Memory B cell (primary cell): ENCODE results near the gene JPH2.

Experiments used
- ATAC-seq: fragments of 150-1000 bp; cut with Tn5 transposase; 2 replicates; pipeline ENCODE4 v1.10.0; 2021; ENCODE audit warnings: low read depth, mild to moderate bottlenecking, moderate library complexity
- DNase-seq, 2 donors: peaks; one replicate each; pipeline ENCODE4 v3.0.0; 2022; ENCODE audit warnings: low spot score in 2 of 2
- H3K27ac Mint-ChIP-seq: one replicate; pipeline ENCODE4 v1.8.0; 2022; ENCODE audit warnings: mild to moderate bottlenecking, moderate library complexity, mixed read lengths
- H3K27me3 Mint-ChIP-seq: one replicate; pipeline ENCODE4 v1.8.0; 2022; ENCODE audit warnings: mixed read lengths
- H3K36me3 Mint-ChIP-seq: one replicate; pipeline ENCODE4 v1.8.0; 2022; ENCODE audit warnings: mild to moderate bottlenecking, mixed read lengths
- H3K4me1 Mint-ChIP-seq: one replicate; pipeline ENCODE4 v1.8.0; 2022; ENCODE audit warnings: mixed read lengths
- H3K4me3 Mint-ChIP-seq: one replicate; pipeline ENCODE4 v1.8.0; 2022; ENCODE audit warnings: mild to moderate bottlenecking, moderate library complexity, mixed read lengths
- H3K9me3 Mint-ChIP-seq: one replicate; pipeline ENCODE4 v1.8.0; 2022; ENCODE audit warnings: mixed read lengths

JPH2 gene

GRCh38 chr20:44219791-44220190 is 32.8 kb upstream of the JPH2 start:
- Mint-ChIP-seq H3K4me3 (no peak overlapping the region), H3K27ac (no peak overlapping the region), H3K4me1 (peaks cover 23% of the 10 kb centered on the region), H3K36me3 (peaks cover 11% of the 10 kb centered on the region), H3K27me3 (no peaks in the 10 kb centered on the region), H3K9me3 (no peaks in the 10 kb centered on the region)
- DNase-seq (no peak), ATAC-seq (no peak)

GRCh38 chr20:44219170-44219730 is 32.3 kb upstream of the JPH2 start:
- Mint-ChIP-seq H3K27me3 (no peaks in the 10 kb centered on the region), H3K4me3 (no peak overlapping the region), H3K27ac (no peak overlapping the region), H3K9me3 (no peaks in the 10 kb centered on the region), H3K36me3 (peaks cover 11% of the 10 kb centered on the region), H3K4me1 (peaks cover 23% of the 10 kb centered on the region)
- ATAC-seq, result no peak
- DNase-seq, result no peak

- Mint-ChIP-seq H3K36me3 (peaks cover 11% of the 10 kb centered on the region), H3K27me3 (no peaks in the 10 kb centered on the region), H3K4me1 (peaks cover 25% of the 10 kb centered on the region), H3K27ac (no peak overlapping the region), H3K4me3 (no peak overlapping the region), H3K9me3 (no peaks in the 10 kb centered on the region)
- ATAC-seq (no peak), DNase-seq (no peak)
Measured at GRCh38 chr20:44218446-44218845, 31.5 kb upstream of the JPH2 start.

GRCh38 chr20:44217342-44218092 is 30.5 kb upstream of the JPH2 start:
- H3K27me3 Mint-ChIP-seq, result no peaks in the 10 kb centered on the region
- no peak overlapping the region for H3K27ac Mint-ChIP-seq
- peaks cover 11% of the 10 kb centered on the region for H3K36me3 Mint-ChIP-seq
- no peak overlapping the region for H3K4me3 Mint-ChIP-seq
- DNase-seq (peak; percentile 42 to 58), ATAC-seq (peak; percentile 60)
- no peaks in the 10 kb centered on the region for H3K9me3 Mint-ChIP-seq
- peaks cover 25% of the 10 kb centered on the region for H3K4me1 Mint-ChIP-seq

- Mint-ChIP-seq H3K4me3 (no peak overlapping the region), H3K4me1 (peaks cover 29% of the 10 kb centered on the region), H3K9me3 (no peaks in the 10 kb centered on the region), H3K27me3 (no peaks in the 10 kb centered on the region), H3K27ac (peak overlapping the region; percentile 33), H3K36me3 (peaks cover 8% of the 10 kb centered on the region)
- no peak for ATAC-seq
- DNase-seq, result peak; percentile 47
Measured at GRCh38 chr20:44215125-44215524, 28.1 kb upstream of the JPH2 start.

GRCh38 chr20:44212792-44213191 is 25.8 kb upstream of the JPH2 start:
- no peaks in the 10 kb centered on the region for H3K9me3 Mint-ChIP-seq

GRCh38 chr20:44211177-44212039 is 24.4 kb upstream of the JPH2 start:
- H3K27me3 Mint-ChIP-seq, result no peaks in the 10 kb centered on the region
- peaks cover 5% of the 10 kb centered on the region for H3K36me3 Mint-ChIP-seq
- H3K4me3 Mint-ChIP-seq, result peak overlapping the region; percentile 97
- H3K4me1 Mint-ChIP-seq, result peaks cover 30% of the 10 kb centered on the region
- H3K9me3 Mint-ChIP-seq, result no peaks in the 10 kb centered on the region
- ATAC-seq (no peak), DNase-seq (no peak)
- H3K27ac Mint-ChIP-seq, result peak overlapping the region; percentile 99

More at GRCh38 chr20:44212792-44213191, 25.8 kb upstream of the JPH2 start:
- no peak for ATAC-seq
- no peak overlapping the region for H3K4me3 Mint-ChIP-seq
- peaks cover 29% of the 10 kb centered on the region for H3K4me1 Mint-ChIP-seq
- no peaks in the 10 kb centered on the region for H3K27me3 Mint-ChIP-seq
- DNase-seq, result no peak
- peaks cover 5% of the 10 kb centered on the region for H3K36me3 Mint-ChIP-seq
- no peak overlapping the region for H3K27ac Mint-ChIP-seq

- peaks cover 5% of the 10 kb centered on the region for H3K36me3 Mint-ChIP-seq
- DNase-seq (peak; percentile 98 to 100), ATAC-seq (peak; percentile 79)
- H3K4me1 Mint-ChIP-seq, result peaks cover 30% of the 10 kb centered on the region
- H3K27ac Mint-ChIP-seq, result peak within 1 kb of the TSS; percentile 99
- H3K9me3 Mint-ChIP-seq, result no peaks in the 10 kb centered on the region
- H3K27me3 Mint-ChIP-seq, result no peaks in the 10 kb centered on the region
- H3K4me3 Mint-ChIP-seq, result peak within 1 kb of the TSS; percentile 97
Measured at GRCh38 chr20:44210406-44211176, 23.6 kb upstream of the JPH2 start, which contains the start of gene OSER1. Gene OSER1 (minus strand): TSS chr20:44210771. CDS start chr20:44206957, 3,814 bp downstream.

- no peaks in the 10 kb centered on the region for H3K27me3 Mint-ChIP-seq
- no peaks in the 10 kb centered on the region for H3K36me3 Mint-ChIP-seq
- ATAC-seq, result no peak
- H3K4me1 Mint-ChIP-seq, result peaks cover 24% of the 10 kb centered on the region
- no peaks in the 10 kb centered on the region for H3K9me3 Mint-ChIP-seq
- peak overlapping the region; percentile 99 for H3K27ac Mint-ChIP-seq
- DNase-seq, result no peak
- H3K4me3 Mint-ChIP-seq, result peak overlapping the region; percentile 97
Measured at GRCh38 chr20:44209686-44210405, 22.9 kb upstream of the JPH2 start.

GRCh38 chr20:44208770-44209169 is 21.8 kb upstream of the JPH2 start:
- Mint-ChIP-seq H3K4me3 (peak overlapping the region; percentile 97), H3K4me1 (peaks cover 23% of the 10 kb centered on the region), H3K9me3 (no peaks in the 10 kb centered on the region), H3K27ac (peak overlapping the region; percentile 99), H3K27me3 (no peaks in the 10 kb centered on the region), H3K36me3 (peaks cover 3% of the 10 kb centered on the region)
- ATAC-seq (no peak), DNase-seq (no peak)

GRCh38 chr20:44208165-44208564 is 21.2 kb upstream of the JPH2 start:
- peak overlapping the region; percentile 97 for H3K4me3 Mint-ChIP-seq
- DNase-seq (no peak), ATAC-seq (no peak)
- H3K27ac Mint-ChIP-seq, result peak overlapping the region; percentile 99
- H3K9me3 Mint-ChIP-seq, result no peaks in the 10 kb centered on the region
- no peaks in the 10 kb centered on the region for H3K27me3 Mint-ChIP-seq
- peaks cover 27% of the 10 kb centered on the region for H3K4me1 Mint-ChIP-seq
- H3K36me3 Mint-ChIP-seq, result peaks cover 4% of the 10 kb centered on the region

- no peak for ATAC-seq
- no peaks in the 10 kb centered on the region for H3K27me3 Mint-ChIP-seq
- peaks cover 27% of the 10 kb centered on the region for H3K4me1 Mint-ChIP-seq
- H3K4me3 Mint-ChIP-seq, result peak overlapping the region; percentile 69
- H3K36me3 Mint-ChIP-seq, result peaks cover 8% of the 10 kb centered on the region
- H3K27ac Mint-ChIP-seq, result peak overlapping the region; percentile 99
- H3K9me3 Mint-ChIP-seq, result no peaks in the 10 kb centered on the region
- DNase-seq, result no peak
Measured at GRCh38 chr20:44207126-44207723, 20.2 kb upstream of the JPH2 start.

GRCh38 chr20:44206132-44206531 is 19.1 kb upstream of the JPH2 start:
- H3K36me3 Mint-ChIP-seq, result peaks cover 13% of the 10 kb centered on the region
- H3K4me1 Mint-ChIP-seq, result peaks cover 23% of the 10 kb centered on the region
- H3K4me3 Mint-ChIP-seq, result no peak overlapping the region
- DNase-seq (no peak), ATAC-seq (no peak)
- no peaks in the 10 kb centered on the region for H3K27me3 Mint-ChIP-seq
- H3K9me3 Mint-ChIP-seq, result no peaks in the 10 kb centered on the region
- no peak overlapping the region for H3K27ac Mint-ChIP-seq
